H1 (cell line): Measurements from ENCODE around the gene RFTN2. TPM values are rescaled to one million over a fixed set of nuclear protein-coding genes. Genes with fewer than 3 reads are reported as not detected.
"Not testable (repeated sequence)": the region's sequence is repeated elsewhere in the genome, so short reads cannot be mapped to it uniquely, and the experiment has no call there.

Source experiments
- CTCF ChIA-PET: fragments of 300-600 bp; sonication (Branson Sonifier 250); formaldehyde crosslinking; loops from one replicate; lab custom pipeline; 2021; ENCODE audit not compliant: partially characterized antibody; lab: Charles Lee
- POLR2A ChIA-PET: fragments of 300-600 bp; sonication (Branson Sonifier 250); formaldehyde crosslinking; loops from one replicate; lab custom pipeline; 2021; ENCODE audit warnings: inconsistent platforms; ENCODE audit not compliant: partially characterized antibody; lab: Charles Lee
- DNase-seq, 2 experiments: peaks; one replicate each; pipeline versions ENCODE4 v3.0.0 to v3.0.0-alpha.2; 2010 to 2022; ENCODE audit warnings: low spot score in 2 of 2, low read depth in 1 of 2, mixed read lengths in 1 of 2
- FAIRE-seq: peaks from 2 replicates; lab custom pipeline; 2011; peaks lifted over from hg19 to GRCh38; lab: Jason Lieb, UNC
- H2AFZ ChIP-seq: 2 replicates; pipeline ENCODE4 v1.8.1; 2012; ENCODE audit warnings: low read length, inconsistent platforms
- H2AK5ac ChIP-seq: 2 replicates; pipeline ENCODE4 v1.6.1; 2013; ENCODE audit warnings: low read depth, low read length
- H2BK120ac ChIP-seq: replicated peaks from 2 replicates; pipeline ENCODE3; 2013; ENCODE audit warnings: low read depth, low read length, inconsistent platforms
- H2BK12ac ChIP-seq: 2 replicates; pipeline ENCODE4 v1.6.1; 2013; ENCODE audit warnings: low read depth, low read length
- H2BK15ac ChIP-seq: 2 replicates; pipeline ENCODE4 v1.6.1; 2013; ENCODE audit warnings: low read length
- H2BK20ac ChIP-seq: 2 replicates; pipeline ENCODE4 v1.6.1; 2013; ENCODE audit warnings: low read length
- H2BK5ac ChIP-seq: 2 replicates; pipeline ENCODE4 v1.6.1; 2013; ENCODE audit warnings: low read depth, low read length
- H3K14ac ChIP-seq: 2 replicates; pipeline ENCODE4 v1.6.1; 2013; ENCODE audit warnings: inconsistent platforms; ENCODE audit not compliant: insufficient read length
- H3K18ac ChIP-seq: 2 replicates; pipeline ENCODE4 v1.6.1; 2013; ENCODE audit warnings: low read length; ENCODE audit errors: extremely low read depth
- H3K23ac ChIP-seq: 2 replicates; pipeline ENCODE4 v1.6.1; 2013; ENCODE audit warnings: inconsistent platforms; ENCODE audit not compliant: insufficient read length
- H3K23me2 ChIP-seq: 2 replicates; pipeline ENCODE4 v1.6.1; 2013; ENCODE audit warnings: low read depth, low read length
- H3K27ac ChIP-seq: 2 replicates; pipeline ENCODE4 v1.6.1; 2011; ENCODE audit warnings: low read depth, low read length, inconsistent platforms
- H3K27me3 ChIP-seq, 4 experiments: replicated peaks in 1 of 4; 1 replicate in 1 of 4; 2 replicates in 3 of 4; pipeline versions ENCODE4 v1.6.1 to v1.8.1; 2011 to 2013; ENCODE audit warnings: low read length in 3 of 4, mild to moderate bottlenecking in 3 of 4, inconsistent platforms in 2 of 4, mixed read lengths in 2 of 4, moderate library complexity in 1 of 4; ENCODE audit not compliant: control insufficient read depth in 3 of 4, insufficient read depth in 3 of 4; ENCODE audit errors: extremely low read depth in 1 of 4
- H3K36me3 ChIP-seq, 4 experiments: 2 replicates each; pipeline versions ENCODE4 v1.6.1 to v1.8.1; 2011 to 2013; ENCODE audit warnings: mild to moderate bottlenecking in 4 of 4, low read length in 3 of 4, moderate library complexity in 2 of 4, control low read depth in 1 of 4, inconsistent platforms in 1 of 4; ENCODE audit not compliant: insufficient read depth in 4 of 4, control insufficient read depth in 2 of 4
- H3K4ac ChIP-seq: replicated peaks from 2 replicates; pipeline ENCODE3; 2013; ENCODE audit warnings: low read length, low read depth, mixed read lengths, inconsistent platforms; ENCODE audit not compliant: insufficient read length
- H3K4me1 ChIP-seq, 4 experiments: replicated peaks in 1 of 4; 1 replicate in 1 of 4; 2 replicates in 3 of 4; pipeline versions ENCODE4 v1.6.1 to v1.8.1; 2011 to 2013; ENCODE audit warnings: low read length in 3 of 4, inconsistent platforms in 2 of 4, mixed read lengths in 1 of 4; ENCODE audit not compliant: insufficient read depth in 4 of 4, control insufficient read depth in 3 of 4
- H3K4me2 ChIP-seq, 2 experiments: 2 replicates each; pipeline versions ENCODE4 v1.6.1 to v1.8.1; 2011 to 2013; ENCODE audit warnings: low read depth in 2 of 2, low read length in 2 of 2, control low read depth in 1 of 2, inconsistent platforms in 1 of 2, mild to moderate bottlenecking in 1 of 2; ENCODE audit not compliant: insufficient read depth in 1 of 2
- H3K4me3 ChIP-seq, 4 experiments: fragments of 200-600, 300-600 bp in 1 of 4; sonication (generic), shearing (Covaris generic), sonication (Bioruptor Twin) in 1 of 4; 2 replicates each; pipeline versions ENCODE4 v1.5.1 to v1.8.1; 2011 to 2016; ENCODE audit warnings: low read length in 4 of 4, low read depth in 3 of 4, control low read depth in 2 of 4, inconsistent platforms in 2 of 4, mild to moderate bottlenecking in 2 of 4, mixed read lengths in 1 of 4, moderate library complexity in 1 of 4; ENCODE audit not compliant: insufficient read depth in 2 of 4; ENCODE audit errors: extremely low read depth in 1 of 4
- H3K56ac ChIP-seq: replicated peaks from 2 replicates; pipeline ENCODE3; 2013; ENCODE audit warnings: low read depth, mild to moderate bottlenecking, mixed read lengths, low read length, inconsistent platforms; ENCODE audit not compliant: insufficient read length
- H3K79me1 ChIP-seq: 2 replicates; pipeline ENCODE4 v1.6.1; 2013; ENCODE audit warnings: low read depth, low read length, control low read depth
- H3K79me2 ChIP-seq, 2 experiments: 2 replicates each; pipeline versions ENCODE4 v1.6.1 to v1.8.1; 2012 to 2013; ENCODE audit warnings: low read length in 2 of 2, mild to moderate bottlenecking in 2 of 2, inconsistent platforms in 1 of 2; ENCODE audit not compliant: insufficient read depth in 2 of 2, control insufficient read depth in 1 of 2
- H3K9ac ChIP-seq, 4 experiments: replicated peaks in 1 of 4; 1 replicate in 1 of 4; 2 replicates in 3 of 4; pipeline versions ENCODE4 v1.6.1 to v1.8.1; 2011 to 2013; ENCODE audit warnings: low read depth in 3 of 4, low read length in 3 of 4, control low read depth in 2 of 4, mild to moderate bottlenecking in 2 of 4, moderate library complexity in 2 of 4, inconsistent platforms in 1 of 4; ENCODE audit errors: extremely low read depth in 1 of 4
- H3K9me3 ChIP-seq, 2 experiments: 2 replicates each; pipeline versions ENCODE4 v1.6.1 to v1.8.1; 2012 to 2013; ENCODE audit warnings: mild to moderate bottlenecking in 2 of 2, moderate library complexity in 2 of 2, control low read depth in 1 of 2, inconsistent platforms in 1 of 2, low read depth in 1 of 2, low read length in 1 of 2, mixed read lengths in 1 of 2; ENCODE audit not compliant: insufficient read depth in 2 of 2
- H4K20me1 ChIP-seq, 2 experiments: replicated peaks in 1 of 2; 2 replicates each; pipeline versions ENCODE3 to v1.8.1; 2011 to 2013; ENCODE audit warnings: inconsistent platforms in 2 of 2, low read length in 2 of 2, mild to moderate bottlenecking in 1 of 2; ENCODE audit not compliant: insufficient read depth in 2 of 2, control insufficient read depth in 1 of 2
- H4K5ac ChIP-seq: 2 replicates; pipeline ENCODE4 v1.6.1; 2013; ENCODE audit warnings: low read length, low read depth, mixed read lengths, inconsistent platforms; ENCODE audit not compliant: insufficient read length
- H4K8ac ChIP-seq: 2 replicates; pipeline ENCODE4 v1.8.0; 2013; ENCODE audit warnings: mild to moderate bottlenecking, moderate library complexity, low read length, inconsistent platforms; ENCODE audit not compliant: insufficient read depth; ENCODE audit errors: extremely low read depth
- H4K91ac ChIP-seq: replicated peaks from 2 replicates; pipeline ENCODE3; 2013; ENCODE audit warnings: low read length, mixed read lengths, inconsistent platforms; ENCODE audit not compliant: insufficient read length
- HDAC6 ChIP-seq: IDR thresholded peaks from one replicate; pipeline ENCODE4 v1.7.1; 2012; ENCODE audit warnings: low read depth, mild to moderate bottlenecking, inconsistent platforms, low read length, moderate library complexity
- RNF2 ChIP-seq: fragments of 200-900, 300-1000 bp; sonication (generic); IDR thresholded peaks from 2 replicates; pipeline ENCODE4 v1.7.1; 2016; ENCODE audit warnings: borderline replicate concordance, low read depth, mild to moderate bottlenecking, antibody characterized with exemption, low read length; ENCODE audit not compliant: poor library complexity, severe bottlenecking; ENCODE audit errors: missing control alignments
- WGBS, 2 experiments: shearing (Covaris generic) in 1 of 2; methylation state at CpG; one replicate each; pipeline versions ENCODE4 v1.1.6 to v1.1.7; 2013 to 2015; ENCODE audit warnings: low lambda C conversion rate in 2 of 2, mixed read lengths in 2 of 2, inconsistent platforms in 1 of 2, low coverage in 1 of 2, missing lambda C conversion rate in 1 of 2; ENCODE audit not compliant: insufficient replicate concordance in 2 of 2, insufficient coverage in 1 of 2, insufficient read length in 1 of 2; ENCODE audit errors: extremely low coverage in 1 of 2, missing lambda C conversion rate in 1 of 2; 5-methylcytosine and 5-hydroxymethylcytosine counted together
- polyA plus RNA-seq, 7 experiments: library from polyadenylated mRNA; depleted of rRNA in 3 of 7; stranded (reverse) in 5 of 7; unstranded in 2 of 7; fragments of >200 nt in 5 of 7; fragments of 200-250 nt in 2 of 7; gene quantifications; 1 replicate in 5 of 7; 2 replicates in 1 of 7; 4 replicates in 1 of 7; pipeline versions ENCODE4 v1.2.1 to v1.2.3, GENCODE V29; 2011 to 2013; ENCODE audit warnings: missing spikeins in 2 of 7, mixed read lengths in 2 of 7
- total RNA-seq: library from RNA; stranded (reverse); fragmentation: NEBNext Ultra II Directional; extraction: Animal tissue kit (Norgen Biotek cat#: 25700); gene quantifications from 2 replicates; pipeline ENCODE4 v1.2.1, GENCODE V29; 2021

Gene RFTN2
- total and polyA plus RNA-seq, 2 of the 8 experiments (the other 6 are each of a cell fraction or from before 2014, with no cell fraction given) = 2.3 to 2.4 TPM

DNA sequence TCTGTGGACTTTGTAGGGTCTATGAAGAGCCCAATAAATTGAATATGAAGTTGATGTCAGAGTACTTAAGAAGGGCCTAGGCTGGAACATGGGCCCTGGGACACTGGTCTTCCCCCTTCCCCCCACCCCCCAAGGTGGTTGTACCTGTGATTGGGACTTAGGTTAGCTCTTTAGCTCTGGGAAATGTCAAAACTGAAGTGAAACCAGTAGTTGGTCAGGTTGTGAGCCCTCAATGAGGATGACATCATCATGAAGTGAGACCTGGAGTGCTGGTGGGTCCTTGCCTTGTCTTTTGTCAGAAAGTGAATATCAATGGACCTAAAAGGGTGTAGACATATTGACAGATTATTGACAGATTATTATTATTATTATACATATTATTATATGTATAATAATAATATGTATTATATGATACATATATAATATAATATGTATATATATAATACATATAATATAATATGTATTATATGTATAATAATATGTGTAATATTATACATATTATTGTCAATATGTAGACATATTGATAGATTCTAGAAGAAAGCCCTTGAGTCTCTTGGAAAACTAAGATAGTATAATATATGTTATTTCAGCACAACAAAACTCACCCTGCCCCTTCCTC lies 35.1 kb upstream of the RFTN2 start (continued):
- no peak for TF ChIP-seq HDAC6
- no peak for TF ChIP-seq RNF2

DNA sequence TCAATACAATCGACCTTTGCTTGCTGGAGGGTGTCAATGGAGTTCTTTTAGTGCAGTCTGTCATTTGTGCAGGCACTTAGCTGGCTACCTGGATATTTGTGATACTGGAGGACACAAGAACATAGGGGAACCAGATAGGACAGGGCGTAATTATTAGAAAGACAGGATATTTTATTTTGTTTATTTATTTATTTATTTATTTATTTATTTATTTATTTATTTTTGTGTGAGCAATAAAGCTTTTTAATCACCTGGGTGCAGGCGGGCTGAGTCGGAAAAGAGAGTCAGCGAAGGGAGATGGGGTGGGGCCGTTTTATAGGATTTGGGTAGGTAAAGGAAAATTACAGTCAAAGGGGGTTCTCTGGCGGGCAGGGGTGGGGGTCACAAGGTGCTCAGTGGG lies 33.8 kb upstream of the RFTN2 start:
- H2AFZ ChIP-seq, H2BK12ac ChIP-seq, H3K4ac ChIP-seq, H3K9me3 ChIP-seq, H3K23ac ChIP-seq, H3K9ac ChIP-seq, H3K79me1 ChIP-seq, H4K91ac ChIP-seq, H2BK20ac ChIP-seq, H2BK15ac ChIP-seq, H3K14ac ChIP-seq, H3K27ac ChIP-seq, FAIRE-seq, H4K8ac ChIP-seq, H3K18ac ChIP-seq, H3K27me3 ChIP-seq, H4K5ac ChIP-seq, H2BK5ac ChIP-seq, H3K4me1 ChIP-seq, H3K56ac ChIP-seq, H2AK5ac ChIP-seq, DNase-seq, H2BK120ac ChIP-seq: not testable (repeated sequence)
- POLR2A ChIA-PET = interaction anchor here (0.6 kb wide), 1 partner anchor 53 kb away, joined by 5 read pairs; no protein-coding TSS in a partner anchor
- peaks cover 16 to 29% of the 10 kb centered on the region in 2 experiments for H4K20me1 ChIP-seq
- H3K4me3 ChIP-seq = peak overlapping the region in 1 of 4 experiments; percentile 92; a peak in 2 of 8 replicates
- peak overlapping the region; percentile 88 to 98; a peak in 3 of 4 replicates for H3K4me2 ChIP-seq
- H3K23me2 ChIP-seq = peaks cover 22% of the 10 kb centered on the region
- peaks cover 21 to 61% of the 10 kb centered on the region in 2 experiments for H3K79me2 ChIP-seq
- WGBS, 2 experiments = 82% methylated on average over 7 of the region's 7 CpGs; no CpG with 5 or more reads in 1 of the 2 experiments
- peaks cover 3 to 16% (median 5%) of the 10 kb centered on the region in 4 experiments; a peak in 5 of 8 replicates for H3K36me3 ChIP-seq
- CTCF ChIA-PET = interaction anchor here (0.7 to 1.1 kb wide), 2 partner anchors 37 to 55 kb away, joined by 3 read pairs; no protein-coding TSS in a partner anchor
